ENCODE measurements around the gene RAB3IP.
"Not testable (repeated sequence)": the region's sequence is repeated elsewhere in the genome, so short reads cannot be mapped to it uniquely, and the experiment has no call there.

Gene RAB3IP

GRCh38 chr12:69835081-69835480 lies 96.4 kb downstream of the RAB3IP start:
- no peak for DNase-seq (ENCODE audit: low read depth in 3 of 3)

GRCh38 chr12:69836015-69836414 lies 97.4 kb downstream of the RAB3IP start:
- no peak for DNase-seq (ENCODE audit: low read depth in 3 of 3)

GRCh38 chr12:69837191-69837590 lies 98.5 kb downstream of the RAB3IP start:
- no peak for DNase-seq (ENCODE audit: low read depth in 3 of 3)

GRCh38 chr12:69837657-69838415 lies 99.2 kb downstream of the RAB3IP start:
- no peak for DNase-seq (ENCODE audit: low read depth in 3 of 3)

- no peak for DNase-seq (ENCODE audit: low read depth in 3 of 3)
These were observed 102.1 kb downstream of the RAB3IP start for GRCh38 chr12:69840727-69841126.

- no peak for DNase-seq (ENCODE audit: low read depth in 3 of 3)
These were observed 104.9 kb downstream of the RAB3IP start for GRCh38 chr12:69843608-69844007.

- no peak for DNase-seq (ENCODE audit: low read depth in 3 of 3)
These were observed 105.8 kb downstream of the RAB3IP start for GRCh38 chr12:69844416-69844815.

GRCh38 chr12:69844836-69845235 lies 106.2 kb downstream of the RAB3IP start:
- DNase-seq (ENCODE audit: low read depth in 3 of 3): no peak

- DNase-seq (ENCODE audit: low read depth in 3 of 3): no peak
These were observed 108.3 kb downstream of the RAB3IP start for GRCh38 chr12:69846976-69847375.

GRCh38 chr12:69851976-69852375 lies 113.3 kb downstream of the RAB3IP start:
- DNase-seq (ENCODE audit: low read depth in 3 of 3): no peak

- DNase-seq (ENCODE audit: low read depth in 3 of 3): not testable (repeated sequence)
These were observed 114.7 kb downstream of the RAB3IP start for GRCh38 chr12:69853176-69853961.

GRCh38 chr12:69866698-69867097 lies 128.0 kb downstream of the RAB3IP start:
- DNase-seq (ENCODE audit: low read depth in 3 of 3): no peak

- DNase-seq (ENCODE audit: low read depth in 3 of 3): no peak
These were observed 130.0 kb downstream of the RAB3IP start for GRCh38 chr12:69868695-69869094.

- no peak for DNase-seq (ENCODE audit: low read depth in 3 of 3)
These were observed 134.1 kb downstream of the RAB3IP start for GRCh38 chr12:69872804-69873203.
